Kidney (tissue), 14 donors: Measurements from ENCODE around the gene GALK2. TPM values are rescaled to one million over a fixed set of nuclear protein-coding genes. Genes with fewer than 3 reads are reported as not detected.
"Not testable (repeated sequence)": the region's sequence is repeated elsewhere in the genome, so short reads cannot be mapped to it uniquely, and the experiment has no call there.

Experiments used
- DNase-seq, 5 donors: peaks; one replicate each; pipeline ENCODE4 v3.0.0-alpha.2; 2013 to 2020
- FAIRE-seq: peaks from 2 replicates; lab custom pipeline; 2012; peaks lifted over from hg19 to GRCh38; lab: Jason Lieb, UNC
- H3K27ac ChIP-seq, 2 donors: one replicate each; pipeline ENCODE4 v1.7.0; 2013; ENCODE audit warnings: low read depth in 2 of 2, low read length in 2 of 2, inconsistent platforms in 1 of 2
- H3K27me3 ChIP-seq: one replicate; pipeline ENCODE4 v1.7.1; 2013; ENCODE audit warnings: low read length, inconsistent platforms; ENCODE audit not compliant: control insufficient read depth, insufficient read depth
- H3K36me3 ChIP-seq, 3 donors: one replicate each; pipeline versions ENCODE4 v1.7.0 to v1.7.1; 2013; ENCODE audit warnings: low read length in 3 of 3, control low read depth in 1 of 3, inconsistent platforms in 1 of 3; ENCODE audit not compliant: insufficient read depth in 3 of 3, control insufficient read depth in 2 of 3
- H3K4me1 ChIP-seq, 3 donors: one replicate each; pipeline versions ENCODE4 v1.7.0 to v1.7.1; 2013; ENCODE audit warnings: low read length in 3 of 3, inconsistent platforms in 1 of 3, low read depth in 1 of 3; ENCODE audit not compliant: control insufficient read depth in 2 of 3, insufficient read depth in 2 of 3
- H3K4me3 ChIP-seq, 3 donors: one replicate each; pipeline versions ENCODE4 v1.7.0 to v1.8.1; 2013; ENCODE audit warnings: low read length in 3 of 3, control low read depth in 1 of 3, inconsistent platforms in 1 of 3
- H3K9ac ChIP-seq, 3 donors: one replicate each; pipeline versions ENCODE4 v1.7.0 to v1.7.1; 2013; ENCODE audit warnings: low read length in 3 of 3, control low read depth in 1 of 3, inconsistent platforms in 1 of 3
- H3K9me3 ChIP-seq, 3 donors: one replicate each; pipeline versions ENCODE4 v1.7.0 to v1.7.1; 2013; ENCODE audit warnings: low read length in 3 of 3, control low read depth in 1 of 3, inconsistent platforms in 1 of 3; ENCODE audit not compliant: control insufficient read depth in 2 of 3, insufficient read depth in 1 of 3
- intact Hi-C: fragments of 100-400 bp; cut with DNase I; formaldehyde crosslinking; loops from one replicate; pipeline ENCODE4 v1.11.1; 2022
- polyA plus RNA-seq: library from polyadenylated mRNA; stranded (reverse); fragments of 350-450 nt; fragmentation: Illumina TruSeq; extraction: RNeasy Lipid Tissue Mini Kit (QIAGEN cat#74804); gene quantifications from one replicate; pipeline ENCODE4 v1.2.3, GENCODE V29; 2014; ENCODE audit warnings: low read depth, low replicate concordance; ENCODE audit not compliant: insufficient read depth
- total RNA-seq: library from RNA; stranded (reverse); fragmentation: NEBNext Ultra II Directional; extraction: Animal tissue kit (Norgen Biotek cat#: 25700); gene quantifications from one replicate; pipeline ENCODE4 v1.2.1, GENCODE V29; 2021
- TF ChIP-seq, protein P1 (sequence below): IDR thresholded peaks from 3 replicates; pipeline ENCODE4 v1.5.1; 2012; ENCODE audit warnings: mild to moderate bottlenecking, moderate library complexity, borderline replicate concordance; ENCODE audit not compliant: insufficient read depth; ENCODE audit errors: extremely low read depth
- donor health status: control.
- donor health status: control.
- donor health status: control.
- donor health status: control.
- donor health status: control.
- donor health status: DM: yes; HTN: yes; CAD: no.
- donor health status: Normal renal cell carcinoma (clear cell type).

Gene GALK2
- total and polyA plus RNA-seq, 2 donors from 2014 or later = 36.4 to 40.6 TPM

DNA sequence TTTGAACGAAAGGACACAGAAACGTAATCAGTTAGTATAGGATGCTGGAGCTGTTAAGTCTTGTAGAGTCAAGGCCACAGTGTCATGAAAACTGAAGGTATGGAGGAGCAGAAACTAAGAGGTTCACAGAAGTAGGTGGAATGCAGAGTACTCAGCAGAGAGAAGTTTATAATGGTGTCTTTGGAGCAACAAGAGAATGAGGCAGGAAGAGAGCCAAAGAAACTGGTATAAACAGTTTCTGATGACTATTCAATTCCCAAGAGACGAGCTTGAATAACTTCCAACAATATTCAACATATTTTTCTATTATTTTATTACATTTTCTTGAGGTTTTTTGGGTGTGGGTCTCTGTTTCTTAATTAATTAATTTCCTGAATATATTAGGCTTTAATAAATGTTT lies 29.6 kb downstream of the GALK2 start:
- Histone ChIP-seq H3K27ac (no peak overlapping the region), H3K9me3 (no peaks in the 10 kb centered on the region), H3K27me3 (no peaks in the 10 kb centered on the region), H3K36me3 (peaks cover 0 to 6% (median 2%) of the 10 kb centered on the region in 3 donors), H3K4me1 (peaks cover 0 to 12% (median 0%) of the 10 kb centered on the region in 3 donors), H3K4me3 (no peak overlapping the region), H3K9ac (no peak overlapping the region)
- DNase-seq (no peak), FAIRE-seq (no peak)
- TF ChIP-seq, protein P1, sequence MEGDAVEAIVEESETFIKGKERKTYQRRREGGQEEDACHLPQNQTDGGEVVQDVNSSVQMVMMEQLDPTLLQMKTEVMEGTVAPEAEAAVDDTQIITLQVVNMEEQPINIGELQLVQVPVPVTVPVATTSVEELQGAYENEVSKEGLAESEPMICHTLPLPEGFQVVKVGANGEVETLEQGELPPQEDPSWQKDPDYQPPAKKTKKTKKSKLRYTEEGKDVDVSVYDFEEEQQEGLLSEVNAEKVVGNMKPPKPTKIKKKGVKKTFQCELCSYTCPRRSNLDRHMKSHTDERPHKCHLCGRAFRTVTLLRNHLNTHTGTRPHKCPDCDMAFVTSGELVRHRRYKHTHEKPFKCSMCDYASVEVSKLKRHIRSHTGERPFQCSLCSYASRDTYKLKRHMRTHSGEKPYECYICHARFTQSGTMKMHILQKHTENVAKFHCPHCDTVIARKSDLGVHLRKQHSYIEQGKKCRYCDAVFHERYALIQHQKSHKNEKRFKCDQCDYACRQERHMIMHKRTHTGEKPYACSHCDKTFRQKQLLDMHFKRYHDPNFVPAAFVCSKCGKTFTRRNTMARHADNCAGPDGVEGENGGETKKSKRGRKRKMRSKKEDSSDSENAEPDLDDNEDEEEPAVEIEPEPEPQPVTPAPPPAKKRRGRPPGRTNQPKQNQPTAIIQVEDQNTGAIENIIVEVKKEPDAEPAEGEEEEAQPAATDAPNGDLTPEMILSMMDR = no peak
- intact Hi-C loops = no loop called here

DNA sequence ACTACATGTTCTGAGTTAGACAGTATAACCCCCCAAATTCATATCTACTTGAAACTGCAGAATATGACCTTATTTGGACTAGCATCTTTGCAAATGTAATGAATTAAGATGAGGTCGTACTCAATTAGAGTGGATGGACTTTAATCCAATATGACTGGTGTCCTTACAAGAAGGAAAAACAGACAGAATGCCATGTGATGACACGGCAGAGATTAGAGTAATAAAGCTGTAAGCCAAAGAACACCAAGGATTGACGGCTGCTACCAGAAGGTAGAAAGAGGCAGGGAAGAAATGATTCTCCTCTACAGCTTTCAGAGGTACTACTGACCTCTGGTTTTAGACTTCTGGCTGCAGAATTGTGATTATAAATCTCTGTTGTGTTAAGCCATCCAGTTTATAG lies 30.3 kb downstream of the GALK2 start:
- TF ChIP-seq, protein P1 = no peak
- no peak overlapping the region for H3K27ac ChIP-seq
- DNase-seq = no peak
- peaks cover 0 to 12% (median 0%) of the 10 kb centered on the region in 3 donors for H3K4me1 ChIP-seq
- H3K4me3 ChIP-seq = no peak overlapping the region
- no peaks in the 10 kb centered on the region for H3K9me3 ChIP-seq
- H3K9ac ChIP-seq = no peak overlapping the region
- FAIRE-seq = no peak
- intact Hi-C loops = no loop called here
- peaks cover 0 to 6% (median 2%) of the 10 kb centered on the region in 3 donors for H3K36me3 ChIP-seq
- no peaks in the 10 kb centered on the region for H3K27me3 ChIP-seq

DNA sequence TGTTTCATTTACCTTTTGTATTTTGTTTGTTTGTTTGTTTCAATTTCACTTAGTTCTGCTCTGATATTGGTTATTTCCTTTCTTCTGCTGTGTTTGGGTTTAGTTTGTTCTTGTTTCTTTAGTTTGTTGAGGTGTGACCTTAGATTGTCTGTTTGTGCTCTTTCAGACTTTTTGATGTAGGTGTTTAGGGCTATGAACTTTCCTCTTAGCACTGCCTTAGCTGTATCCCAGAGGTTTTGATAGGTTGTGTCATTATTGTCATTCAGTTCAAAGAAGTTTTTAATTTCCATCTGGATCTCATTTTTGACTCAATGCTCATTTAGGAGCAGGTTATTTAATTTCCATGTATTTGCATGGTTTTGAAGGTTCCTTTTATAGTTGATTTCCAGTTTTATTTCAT lies 38.1 kb downstream of the GALK2 start:
- not testable (repeated sequence) for FAIRE-seq

DNA sequence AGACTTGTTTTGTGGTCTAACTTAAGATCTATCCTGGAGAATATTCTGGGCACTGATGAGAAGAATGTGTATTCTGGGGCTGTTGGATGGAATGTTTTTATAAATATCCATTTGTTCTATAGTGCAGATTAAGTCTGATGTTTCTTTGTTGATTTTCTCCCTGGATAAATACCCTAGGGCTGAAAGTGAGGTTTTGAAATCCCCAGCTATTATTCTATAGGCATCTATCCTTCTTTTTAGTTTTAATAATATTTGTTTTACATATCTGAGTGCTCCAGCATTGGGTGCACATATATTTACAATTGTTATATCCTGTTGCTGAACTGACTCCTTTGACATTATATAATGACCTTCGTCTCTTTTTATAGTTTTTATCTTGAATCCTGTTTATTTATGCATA lies 42.9 kb downstream of the GALK2 start:
- no peak for DNase-seq
- H3K27me3 ChIP-seq = no peaks in the 10 kb centered on the region
- H3K27ac ChIP-seq = no peak overlapping the region
- H3K9ac ChIP-seq = no peak overlapping the region
- H3K4me3 ChIP-seq = no peak overlapping the region
- H3K4me1 ChIP-seq = peaks cover 0 to 9% (median 4%) of the 10 kb centered on the region in 3 donors
- peaks cover 1 to 12% (median 2%) of the 10 kb centered on the region in 3 donors for H3K9me3 ChIP-seq
- no peak for FAIRE-seq
- peaks cover 0 to 4% (median 0%) of the 10 kb centered on the region in 3 donors for H3K36me3 ChIP-seq
- TF ChIP-seq, protein P1 = no peak
- intact Hi-C loops = no loop called here

More for the DNA sequence above, 38.1 kb downstream of the GALK2 start:
- H3K27ac ChIP-seq, DNase-seq, H3K9ac ChIP-seq, H3K36me3 ChIP-seq, H3K27me3 ChIP-seq, H3K4me1 ChIP-seq, intact Hi-C loops, H3K4me3 ChIP-seq: not testable (repeated sequence)
- peaks cover 1 to 12% (median 2%) of the 10 kb centered on the region in 3 donors for H3K9me3 ChIP-seq
